ENCODE measurements around the gene GATA6. TPM values are rescaled to one million over a fixed set of nuclear protein-coding genes. Genes with fewer than 3 reads are reported as not detected.

GATA6 gene
- total RNA-seq, 1 donor = 16.6 TPM

DNA sequence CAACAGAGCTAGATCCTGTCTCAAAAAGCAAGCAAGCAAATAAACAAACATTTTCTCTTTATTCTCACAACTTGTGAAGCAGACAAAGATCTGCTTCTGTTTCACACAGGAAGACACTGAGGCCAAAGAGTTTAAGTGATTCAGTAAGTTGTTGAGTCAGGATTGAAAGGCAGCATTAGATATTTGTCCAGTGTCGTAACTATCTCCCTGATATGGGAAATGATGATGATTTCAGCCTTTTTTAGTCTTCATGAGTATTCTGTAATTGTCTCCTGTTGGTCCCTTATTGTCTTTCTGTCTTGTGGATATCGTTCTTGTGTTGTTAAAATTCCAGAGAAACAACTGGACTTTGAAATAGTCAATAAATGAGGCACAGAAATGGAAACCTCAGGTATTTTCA, 59.6 kb downstream of the GATA6 start:
- peak overlapping the region; percentile 27 for H3K4me2 ChIP-seq (ENCODE audit: insufficient read depth, low read length)
- no peaks in the 10 kb centered on the region for H3K9me3 ChIP-seq (ENCODE audit: low read depth, low read length)
- no peaks in the 10 kb centered on the region for H3K79me2 ChIP-seq (ENCODE audit: insufficient read depth, low read length)
- H3K36me3 ChIP-seq (ENCODE audit: insufficient read depth, low read length) = no peaks in the 10 kb centered on the region
- H3K27me3 ChIP-seq (ENCODE audit: insufficient read depth, low read length) = peaks cover 4% of the 10 kb centered on the region
- H3K4me1 ChIP-seq (ENCODE audit: insufficient read depth, low read length) = peaks cover 12% of the 10 kb centered on the region
- no peak overlapping the region for H2AFZ ChIP-seq (ENCODE audit: low read length)
- no peaks in the 10 kb centered on the region for H4K20me1 ChIP-seq (ENCODE audit: insufficient read depth, low read length)
- H3K4me3 ChIP-seq (ENCODE audit: insufficient read depth, low read length) = no peak overlapping the region
- no peak for DNase-seq (ENCODE audit: insufficient read length, low spot score, missing footprints)
- TF ChIP-seq, protein P1, sequence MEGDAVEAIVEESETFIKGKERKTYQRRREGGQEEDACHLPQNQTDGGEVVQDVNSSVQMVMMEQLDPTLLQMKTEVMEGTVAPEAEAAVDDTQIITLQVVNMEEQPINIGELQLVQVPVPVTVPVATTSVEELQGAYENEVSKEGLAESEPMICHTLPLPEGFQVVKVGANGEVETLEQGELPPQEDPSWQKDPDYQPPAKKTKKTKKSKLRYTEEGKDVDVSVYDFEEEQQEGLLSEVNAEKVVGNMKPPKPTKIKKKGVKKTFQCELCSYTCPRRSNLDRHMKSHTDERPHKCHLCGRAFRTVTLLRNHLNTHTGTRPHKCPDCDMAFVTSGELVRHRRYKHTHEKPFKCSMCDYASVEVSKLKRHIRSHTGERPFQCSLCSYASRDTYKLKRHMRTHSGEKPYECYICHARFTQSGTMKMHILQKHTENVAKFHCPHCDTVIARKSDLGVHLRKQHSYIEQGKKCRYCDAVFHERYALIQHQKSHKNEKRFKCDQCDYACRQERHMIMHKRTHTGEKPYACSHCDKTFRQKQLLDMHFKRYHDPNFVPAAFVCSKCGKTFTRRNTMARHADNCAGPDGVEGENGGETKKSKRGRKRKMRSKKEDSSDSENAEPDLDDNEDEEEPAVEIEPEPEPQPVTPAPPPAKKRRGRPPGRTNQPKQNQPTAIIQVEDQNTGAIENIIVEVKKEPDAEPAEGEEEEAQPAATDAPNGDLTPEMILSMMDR (IDR thresholded peaks at IDR 0.05; ENCODE audit: extremely low read depth, low read depth, low read length) = no peak
- H3K27ac ChIP-seq (ENCODE audit: low read depth, low read length) = peak overlapping the region; percentile 16

DNA sequence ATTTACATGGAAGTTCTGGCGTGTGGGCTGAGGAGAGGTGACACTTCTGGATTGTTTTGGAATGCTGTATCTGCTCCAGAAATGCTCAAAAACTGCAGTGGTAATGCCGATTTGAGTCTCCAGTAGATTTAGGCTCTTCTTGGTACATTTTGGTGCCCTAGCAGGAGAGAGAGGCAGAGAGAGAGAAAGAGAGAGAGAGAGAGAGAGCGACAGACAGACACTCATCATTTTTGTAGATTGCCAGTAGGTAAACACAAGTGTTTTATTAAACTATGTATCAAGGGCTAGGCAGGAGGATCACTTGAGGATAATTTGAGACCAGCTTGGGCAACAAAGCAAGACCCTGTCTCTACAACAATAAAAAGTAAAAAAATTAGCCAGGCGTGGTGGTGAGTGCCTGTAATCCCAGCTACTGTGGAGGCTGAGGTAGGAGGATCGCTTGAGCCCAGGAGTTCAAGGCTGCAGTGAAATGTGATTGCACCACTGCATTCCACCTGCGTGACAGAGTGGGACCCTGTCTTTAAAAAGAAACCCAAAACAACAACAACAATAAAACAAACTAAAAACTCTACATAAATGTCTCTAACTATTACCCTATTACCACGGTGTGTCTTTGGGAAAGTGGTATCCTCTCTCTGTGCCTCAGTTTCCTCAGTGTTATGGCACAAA, 60.2 kb downstream of the GATA6 start:
- TF ChIP-seq, protein P1 (IDR thresholded peaks at IDR 0.05; ENCODE audit: extremely low read depth, low read depth, low read length) = no peak
- H2AFZ ChIP-seq (ENCODE audit: low read length) = no peak overlapping the region
- H3K4me1 ChIP-seq (ENCODE audit: insufficient read depth, low read length) = peaks cover 12% of the 10 kb centered on the region
- H3K4me2 ChIP-seq (ENCODE audit: insufficient read depth, low read length) = peak overlapping the region; percentile 27
- no peak overlapping the region for H3K4me3 ChIP-seq (ENCODE audit: insufficient read depth, low read length)
- H3K27ac ChIP-seq (ENCODE audit: low read depth, low read length) = peak overlapping the region; percentile 15
- no peaks in the 10 kb centered on the region for H3K9me3 ChIP-seq (ENCODE audit: low read depth, low read length)
- H3K27me3 ChIP-seq (ENCODE audit: insufficient read depth, low read length) = peaks cover 4% of the 10 kb centered on the region
- H4K20me1 ChIP-seq (ENCODE audit: insufficient read depth, low read length) = no peaks in the 10 kb centered on the region
- no peaks in the 10 kb centered on the region for H3K36me3 ChIP-seq (ENCODE audit: insufficient read depth, low read length)
- DNase-seq (ENCODE audit: insufficient read length, low spot score, missing footprints) = no peak
- H3K79me2 ChIP-seq (ENCODE audit: insufficient read depth, low read length) = no peaks in the 10 kb centered on the region

DNA sequence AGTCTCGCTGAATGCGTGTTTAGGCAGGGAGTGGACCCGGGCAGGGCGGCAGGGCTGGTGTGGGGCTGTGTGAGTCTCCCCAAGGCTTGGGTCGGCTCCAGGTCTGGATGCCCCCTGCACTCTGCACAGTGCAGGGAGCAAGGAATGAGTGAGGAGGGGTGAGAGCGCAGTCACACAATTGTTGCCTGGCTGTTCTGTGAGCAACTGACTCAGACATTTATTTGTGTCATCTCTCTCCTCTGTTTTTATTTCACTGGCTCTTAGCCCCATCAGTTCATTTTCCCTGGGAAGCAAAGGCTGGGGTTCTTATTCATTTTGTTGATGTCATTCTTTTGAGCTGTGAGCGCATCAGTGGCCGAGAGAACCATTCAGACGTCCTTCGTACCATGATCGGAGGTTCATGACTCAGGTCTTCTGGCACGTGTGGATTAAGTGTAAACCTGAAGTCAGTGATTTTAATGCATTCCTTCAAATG, 61.1 kb downstream of the GATA6 start:
- peaks cover 10% of the 10 kb centered on the region for H3K27me3 ChIP-seq (ENCODE audit: insufficient read depth, low read length)
- no peak overlapping the region for H3K4me3 ChIP-seq (ENCODE audit: insufficient read depth, low read length)
- H3K4me2 ChIP-seq (ENCODE audit: insufficient read depth, low read length) = no peak overlapping the region
- H2AFZ ChIP-seq (ENCODE audit: low read length) = no peak overlapping the region
- peaks cover 12% of the 10 kb centered on the region for H3K4me1 ChIP-seq (ENCODE audit: insufficient read depth, low read length)
- H3K36me3 ChIP-seq (ENCODE audit: insufficient read depth, low read length) = no peaks in the 10 kb centered on the region
- no peaks in the 10 kb centered on the region for H3K79me2 ChIP-seq (ENCODE audit: insufficient read depth, low read length)
- DNase-seq (ENCODE audit: insufficient read length, low spot score, missing footprints) = no peak
- no peaks in the 10 kb centered on the region for H4K20me1 ChIP-seq (ENCODE audit: insufficient read depth, low read length)
- peak overlapping the region; percentile 17 for H3K27ac ChIP-seq (ENCODE audit: low read depth, low read length)
- TF ChIP-seq, protein P1 (IDR thresholded peaks at IDR 0.05; ENCODE audit: extremely low read depth, low read depth, low read length) = no peak
- H3K9me3 ChIP-seq (ENCODE audit: low read depth, low read length) = no peaks in the 10 kb centered on the region

DNA sequence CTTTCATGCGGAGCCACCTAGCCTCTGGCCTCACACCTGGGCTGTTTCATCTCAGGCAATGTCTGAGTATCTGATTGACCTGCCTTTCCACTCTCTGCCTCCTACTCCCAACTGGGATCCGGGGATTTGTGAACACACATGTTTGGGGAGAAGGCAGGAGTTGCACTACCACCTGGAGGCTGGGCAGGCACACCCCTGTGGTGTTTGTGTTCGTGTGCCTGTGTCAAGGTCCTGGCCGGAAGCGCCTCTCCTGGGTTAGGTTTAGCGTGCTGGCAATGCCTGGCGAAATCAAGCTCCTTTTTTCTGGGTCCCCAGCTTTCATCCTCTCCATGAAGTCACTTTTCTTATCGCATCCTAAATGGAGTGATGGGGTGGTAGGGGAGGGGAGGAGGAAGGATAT, 63.9 kb downstream of the GATA6 start:
- TF ChIP-seq, protein P1 (IDR thresholded peaks at IDR 0.05; ENCODE audit: extremely low read depth, low read depth, low read length) = no peak
- no peak overlapping the region for H3K27ac ChIP-seq (ENCODE audit: low read depth, low read length)
- peaks cover 13% of the 10 kb centered on the region for H3K27me3 ChIP-seq (ENCODE audit: insufficient read depth, low read length)
- no peaks in the 10 kb centered on the region for H3K79me2 ChIP-seq (ENCODE audit: insufficient read depth, low read length)
- H3K4me1 ChIP-seq (ENCODE audit: insufficient read depth, low read length) = peaks cover 12% of the 10 kb centered on the region
- H3K36me3 ChIP-seq (ENCODE audit: insufficient read depth, low read length) = no peaks in the 10 kb centered on the region
- no peaks in the 10 kb centered on the region for H4K20me1 ChIP-seq (ENCODE audit: insufficient read depth, low read length)
- no peak for DNase-seq (ENCODE audit: insufficient read length, low spot score, missing footprints)
- no peak overlapping the region for H3K4me2 ChIP-seq (ENCODE audit: insufficient read depth, low read length)
- no peaks in the 10 kb centered on the region for H3K9me3 ChIP-seq (ENCODE audit: low read depth, low read length)
- no peak overlapping the region for H3K4me3 ChIP-seq (ENCODE audit: insufficient read depth, low read length)
- H2AFZ ChIP-seq (ENCODE audit: low read length) = no peak overlapping the region

Measured in osteoblast (primary cell).